ENCODE results near the gene GNL1.

GNL1 gene, protein sequence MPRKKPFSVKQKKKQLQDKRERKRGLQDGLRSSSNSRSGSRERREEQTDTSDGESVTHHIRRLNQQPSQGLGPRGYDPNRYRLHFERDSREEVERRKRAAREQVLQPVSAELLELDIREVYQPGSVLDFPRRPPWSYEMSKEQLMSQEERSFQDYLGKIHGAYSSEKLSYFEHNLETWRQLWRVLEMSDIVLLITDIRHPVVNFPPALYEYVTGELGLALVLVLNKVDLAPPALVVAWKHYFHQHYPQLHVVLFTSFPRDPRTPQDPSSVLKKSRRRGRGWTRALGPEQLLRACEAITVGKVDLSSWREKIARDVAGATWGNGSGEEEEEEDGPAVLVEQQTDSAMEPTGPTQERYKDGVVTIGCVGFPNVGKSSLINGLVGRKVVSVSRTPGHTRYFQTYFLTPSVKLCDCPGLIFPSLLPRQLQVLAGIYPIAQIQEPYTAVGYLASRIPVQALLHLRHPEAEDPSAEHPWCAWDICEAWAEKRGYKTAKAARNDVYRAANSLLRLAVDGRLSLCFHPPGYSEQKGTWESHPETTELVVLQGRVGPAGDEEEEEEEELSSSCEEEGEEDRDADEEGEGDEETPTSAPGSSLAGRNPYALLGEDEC

GRCh38 chr6:30556066-30556905, at the start of gene GNL1:
TSS of gene GNL1 (minus strand) at chr6:30556489. CDS start at chr6:30556203, 286 bp downstream.
- POLR2A ChIA-PET = interaction anchor here (0.7 to 1.0 kb wide), 2 partner anchors 12 to 1342 kb away, joined by 3 read pairs; no protein-coding TSS in a partner anchor
- DNase-seq (ENCODE audit: low read depth, low spot score) = peak; percentile 47
- H3K4me3 ChIP-seq (ENCODE audit: low read depth, low read length) = peak within 1 kb of the TSS; percentile 100
- CTCF ChIA-PET = interaction anchor here (2.6 to 23.8 kb wide), 3 partner anchors 15 to 72 kb away, joined by 12 to 788 read pairs (median 269); no protein-coding TSS in a partner anchor
- TF ChIP-seq, protein P1, sequence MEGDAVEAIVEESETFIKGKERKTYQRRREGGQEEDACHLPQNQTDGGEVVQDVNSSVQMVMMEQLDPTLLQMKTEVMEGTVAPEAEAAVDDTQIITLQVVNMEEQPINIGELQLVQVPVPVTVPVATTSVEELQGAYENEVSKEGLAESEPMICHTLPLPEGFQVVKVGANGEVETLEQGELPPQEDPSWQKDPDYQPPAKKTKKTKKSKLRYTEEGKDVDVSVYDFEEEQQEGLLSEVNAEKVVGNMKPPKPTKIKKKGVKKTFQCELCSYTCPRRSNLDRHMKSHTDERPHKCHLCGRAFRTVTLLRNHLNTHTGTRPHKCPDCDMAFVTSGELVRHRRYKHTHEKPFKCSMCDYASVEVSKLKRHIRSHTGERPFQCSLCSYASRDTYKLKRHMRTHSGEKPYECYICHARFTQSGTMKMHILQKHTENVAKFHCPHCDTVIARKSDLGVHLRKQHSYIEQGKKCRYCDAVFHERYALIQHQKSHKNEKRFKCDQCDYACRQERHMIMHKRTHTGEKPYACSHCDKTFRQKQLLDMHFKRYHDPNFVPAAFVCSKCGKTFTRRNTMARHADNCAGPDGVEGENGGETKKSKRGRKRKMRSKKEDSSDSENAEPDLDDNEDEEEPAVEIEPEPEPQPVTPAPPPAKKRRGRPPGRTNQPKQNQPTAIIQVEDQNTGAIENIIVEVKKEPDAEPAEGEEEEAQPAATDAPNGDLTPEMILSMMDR (IDR thresholded peaks at IDR 0.05; ENCODE audit: insufficient read depth, low read length, missing control alignments) = no peak

DNA sequence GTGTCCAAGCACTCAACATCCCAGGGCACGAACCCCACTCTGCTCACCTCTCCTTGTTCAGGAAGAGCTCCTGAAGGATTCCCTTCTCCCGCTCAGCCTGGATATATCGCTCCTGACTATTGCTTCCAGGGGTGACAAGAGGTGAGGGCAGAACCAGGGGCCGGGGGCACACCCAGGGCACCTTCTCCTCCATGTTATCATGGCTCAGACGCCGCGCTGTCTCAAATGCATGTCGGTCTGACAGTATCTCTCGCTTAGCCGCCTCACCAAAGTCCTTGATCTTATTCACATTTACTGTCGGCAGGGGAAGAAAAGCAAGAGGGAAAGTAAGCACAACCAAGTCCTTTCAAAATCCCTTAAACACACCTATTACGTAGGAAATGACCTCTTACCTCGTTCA, 47.7 kb upstream of the GNL1 start:
- TF ChIP-seq, protein P1 (IDR thresholded peaks at IDR 0.05; ENCODE audit: insufficient read depth, low read length, missing control alignments) = no peak
- POLR2A ChIA-PET = interaction anchor here (1.0 to 2.8 kb wide), 2 partner anchors 9 to 11 kb away, joined by 4 to 11 read pairs; no protein-coding TSS in a partner anchor
- CTCF ChIA-PET = interaction anchor here (1.8 kb wide), 1 partner anchor 10 kb away, joined by 7 read pairs; no protein-coding TSS in a partner anchor
- no peak overlapping the region for H3K4me3 ChIP-seq (ENCODE audit: low read depth, low read length)
- DNase-seq (ENCODE audit: low read depth, low spot score) = no peak

- no peak overlapping the region for H3K4me3 ChIP-seq (ENCODE audit: low read depth, low read length)
- ChIA-PET POLR2A (no interaction called here), CTCF (no interaction called here)
- no peak for DNase-seq (ENCODE audit: low read depth, low spot score)
- TF ChIP-seq, protein P1 (IDR thresholded peaks at IDR 0.05; ENCODE audit: insufficient read depth, low read length, missing control alignments) = no peak
Observed at GRCh38 chr6:30601815-30602641, 45.7 kb upstream of the GNL1 start.

DNA sequence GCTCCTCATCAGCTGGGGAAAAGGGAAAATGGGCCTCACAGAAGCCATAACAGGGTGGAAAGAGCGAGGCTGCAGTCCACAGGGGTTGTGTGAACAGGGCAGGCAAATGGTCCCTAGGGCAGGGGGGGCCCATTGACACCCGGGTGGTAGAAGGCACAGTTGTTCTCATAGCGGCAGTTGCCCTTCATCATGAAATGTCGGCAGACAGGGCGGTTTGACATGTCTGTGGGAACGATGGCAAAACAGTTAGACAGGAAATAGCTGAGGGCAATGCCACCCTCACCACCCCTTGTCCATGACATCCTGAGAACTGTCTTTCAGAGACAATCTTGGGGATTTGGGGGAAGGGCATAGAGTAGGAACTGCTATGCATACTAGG, 45.1 kb upstream of the GNL1 start:
- CTCF ChIA-PET = interaction anchor here (1.3 to 6.4 kb wide), 3 partner anchors 9 to 61 kb away, joined by 6 to 64 read pairs (median 7); no protein-coding TSS in a partner anchor
- no peak for DNase-seq (ENCODE audit: low read depth, low spot score)
- H3K4me3 ChIP-seq (ENCODE audit: low read depth, low read length) = no peak overlapping the region
- POLR2A ChIA-PET = no interaction called here
- TF ChIP-seq, protein P1 (IDR thresholded peaks at IDR 0.05; ENCODE audit: insufficient read depth, low read length, missing control alignments) = no peak

GRCh38 chr6:30600451-30600961, 44.2 kb upstream of the GNL1 start:
- ChIA-PET CTCF (interaction anchor here (1.0 to 6.4 kb wide), 4 partner anchors 10 to 60 kb away, joined by 3 to 64 read pairs (median 6); no protein-coding TSS in a partner anchor), POLR2A (interaction anchor here (1.0 to 1.2 kb wide), 2 partner anchors 10 to 14 kb away, joined by 4 to 5 read pairs; no protein-coding TSS in a partner anchor)
- no peak overlapping the region for H3K4me3 ChIP-seq (ENCODE audit: low read depth, low read length)
- no peak for DNase-seq (ENCODE audit: low read depth, low spot score)
- TF ChIP-seq, protein P1 (IDR thresholded peaks at IDR 0.05; ENCODE audit: insufficient read depth, low read length, missing control alignments) = no peak
